Cortex of kidney (tissue), 1 donor: Measurements from ENCODE around the gene RPS6KA4.

ENCODE experiments used
- DNase-seq: peaks from one replicate; lab custom pipeline; 2025; lab: John Stamatoyannopoulos, UW

Gene RPS6KA4

GRCh38 chr11:64419818-64420485 is 61.0 kb downstream of the RPS6KA4 start:
- no peak for DNase-seq
